WTC11 (cell line): ENCODE results near the gene ABCC4. TPM values are rescaled to one million over a fixed set of nuclear protein-coding genes. Genes with fewer than 3 reads are reported as not detected.

ENCODE experiments used
- ATAC-seq: fragments of 200-7000 bp; cut with Tn5 transposase; 2 replicates; pipeline ENCODE4 v1.10.0; 2021; ENCODE audit warnings: mild to moderate bottlenecking, moderate library complexity
- CTCF ChIA-PET: fragments of 300-600 bp; sonication (Branson Sonifier 250); formaldehyde crosslinking; loops from one replicate; lab custom pipeline; 2021; ENCODE audit warnings: antibody characterized with exemption; lab: Charles Lee
- POLR2A ChIA-PET: fragments of 350-600 bp; sonication (Branson Sonifier 250); formaldehyde crosslinking; loops from one replicate; lab custom pipeline; 2021; ENCODE audit warnings: antibody characterized with exemption; lab: Charles Lee
- DNase-seq: peaks from one replicate; pipeline ENCODE4 v3.0.0; 2021; ENCODE audit warnings: low spot score
- H3K27ac Mint-ChIP-seq: 2 replicates; pipeline ENCODE4 v1.8.0; 2021; ENCODE audit warnings: mixed read lengths
- H3K27me3 Mint-ChIP-seq: 2 replicates; pipeline ENCODE4 v1.8.0; 2021; ENCODE audit warnings: low read depth, mild to moderate bottlenecking, moderate library complexity, mixed read lengths
- H3K36me3 Mint-ChIP-seq: 2 replicates; pipeline ENCODE4 v1.8.0; 2021; ENCODE audit warnings: mixed read lengths
- H3K4me1 Mint-ChIP-seq: 2 replicates; pipeline ENCODE4 v1.8.0; 2022; ENCODE audit warnings: mixed read lengths
- H3K4me3 Mint-ChIP-seq: 2 replicates; pipeline ENCODE4 v1.8.0; 2021; ENCODE audit warnings: mild to moderate bottlenecking, moderate library complexity, mixed read lengths
- H3K9me3 Mint-ChIP-seq: 2 replicates; pipeline ENCODE4 v1.8.0; 2021; ENCODE audit warnings: mixed read lengths
- AR ChIP-seq: fragments of 250-450 bp; sonication (Bioruptor Pico); IDR thresholded peaks from 2 replicates; pipeline ENCODE4 v1.9.0; 2021; ENCODE audit warnings: mild to moderate bottlenecking
- ARID4B ChIP-seq: sonication (generic); formaldehyde crosslinking; IDR thresholded peaks from 2 replicates; pipeline ENCODE4 v1.8.0; 2023; ENCODE audit warnings: missing genetic modification reagents, mild to moderate bottlenecking, borderline replicate concordance
- ATF1 ChIP-seq: sonication (generic); formaldehyde crosslinking; IDR thresholded peaks from 2 replicates; pipeline ENCODE4 v1.8.1; 2023; ENCODE audit warnings: mild to moderate bottlenecking, moderate library complexity, missing genetic modification reagents
- E2F1 ChIP-seq: sonication (generic); formaldehyde crosslinking; IDR thresholded peaks from 2 replicates; pipeline ENCODE4 v1.8.0; 2022; ENCODE audit warnings: mild to moderate bottlenecking, missing genetic modification reagents
- E2F5 ChIP-seq: sonication (generic); formaldehyde crosslinking; IDR thresholded peaks from 2 replicates; pipeline ENCODE4 v1.8.1; 2022; ENCODE audit warnings: mild to moderate bottlenecking, moderate library complexity, missing genetic modification reagents
- FOXP1 ChIP-seq: sonication (generic); formaldehyde crosslinking; IDR thresholded peaks from 2 replicates; pipeline ENCODE4 v1.8.0; 2022; ENCODE audit warnings: missing genetic modification reagents, mild to moderate bottlenecking, moderate library complexity, borderline replicate concordance
- HMGXB4 ChIP-seq: sonication (generic); formaldehyde crosslinking; IDR thresholded peaks from 2 replicates; pipeline ENCODE4 v1.8.1; 2023; ENCODE audit warnings: mild to moderate bottlenecking, moderate library complexity, missing genetic modification reagents
- MYBL2 ChIP-seq: sonication (generic); formaldehyde crosslinking; IDR thresholded peaks from 2 replicates; pipeline ENCODE4 v1.8.1; 2023; ENCODE audit warnings: mild to moderate bottlenecking, moderate library complexity, missing genetic modification reagents
- NFYB ChIP-seq: sonication (generic); formaldehyde crosslinking; conservative IDR thresholded peaks from 2 replicates; pipeline ENCODE4 v1.8.0; 2022; ENCODE audit warnings: low read depth, missing genetic modification reagents
- PRRX2 ChIP-seq: fragments of 250-450 bp; sonication (Bioruptor Pico); IDR thresholded peaks from 2 replicates; pipeline ENCODE4 v1.8.0; 2021; ENCODE audit warnings: mild to moderate bottlenecking
- SMAD3 ChIP-seq: sonication (generic); formaldehyde crosslinking; IDR thresholded peaks from 2 replicates; pipeline ENCODE4 v1.8.0; 2022; ENCODE audit warnings: missing genetic modification reagents, mild to moderate bottlenecking, borderline replicate concordance
- TP53 ChIP-seq: sonication (generic); formaldehyde crosslinking; IDR thresholded peaks from 2 replicates; pipeline ENCODE4 v1.8.1; 2023; ENCODE audit warnings: mild to moderate bottlenecking, missing genetic modification reagents
- USF1 ChIP-seq: sonication (generic); formaldehyde crosslinking; IDR thresholded peaks from 2 replicates; pipeline ENCODE4 v1.8.0; 2022; ENCODE audit warnings: mild to moderate bottlenecking, missing genetic modification reagents
- ZNF317 ChIP-seq: sonication (generic); formaldehyde crosslinking; IDR thresholded peaks from 2 replicates; pipeline ENCODE4 v1.8.1; 2023; ENCODE audit warnings: low read depth, mild to moderate bottlenecking, moderate library complexity, missing genetic modification reagents, borderline replicate concordance
- ZNF396 ChIP-seq: fragments of 250-450 bp; sonication (Bioruptor Pico); IDR thresholded peaks from 2 replicates; pipeline ENCODE4 v1.8.0; 2021; ENCODE audit warnings: mild to moderate bottlenecking, moderate library complexity, borderline replicate concordance
- ZNF416 ChIP-seq: fragments of 250-450 bp; sonication (Bioruptor Pico); IDR thresholded peaks from 2 replicates; pipeline ENCODE4 v1.9.0; 2021; ENCODE audit warnings: mild to moderate bottlenecking, inconsistent platforms
- ZNF425 ChIP-seq: fragments of 250-450 bp; sonication (Bioruptor Pico); conservative IDR thresholded peaks from 2 replicates; pipeline ENCODE4 v1.9.0; 2021; ENCODE audit warnings: mild to moderate bottlenecking
- total RNA-seq: library from RNA; stranded (reverse); gene quantifications from 3 replicates; pipeline ENCODE4 v1.2.3, GENCODE V29; 2021

ABCC4 gene
- total RNA-seq, 1 experiment from 2014 or later: 7.2 TPM

GRCh38 chr13:95234242-95234641, 67.0 kb downstream of the ABCC4 start (continued):
- TF ChIP-seq ARID4B (CRISPR knock-in tag) (no peak), MYBL2 (CRISPR knock-in tag) (no peak), PRRX2 (no peak), E2F1 (no peak), ZNF396 (no peak), FOXP1 (no peak), USF1 (CRISPR knock-in tag) (no peak), NFYB (CRISPR knock-in tag) (no peak)
- TF ChIP-seq, all 79 proteins: peak for 0

GRCh38 chr13:95233026-95233635, 68.1 kb downstream of the ABCC4 start:
- ATAC-seq (no peak), DNase-seq (no peak)
- Mint-ChIP-seq H3K27ac (no peak overlapping the region), H3K4me3 (no peak overlapping the region), H3K36me3 (no peaks in the 10 kb centered on the region), H3K4me1 (peaks cover 13% of the 10 kb centered on the region), H3K27me3 (no peaks in the 10 kb centered on the region), H3K9me3 (no peaks in the 10 kb centered on the region; the same call in 1 of the 2 replicates)
- ChIA-PET CTCF (no interaction called here), POLR2A (no interaction called here)
- TF ChIP-seq SMAD3 (CRISPR knock-in tag) (no peak), ARID4B (CRISPR knock-in tag) (no peak), E2F5 (CRISPR knock-in tag) (no peak), PRRX2 (no peak), AR (CRISPR knock-in tag) (no peak), ZNF416 (CRISPR knock-in tag) (no peak), ATF1 (CRISPR knock-in tag) (no peak), ZNF425 (no peak), ZNF317 (no peak), TP53 (CRISPR knock-in tag) (no peak), HMGXB4 (CRISPR knock-in tag) (no peak)
